Stimulated activated CD4-positive, alpha-beta T cell treated with anti-CD3 and anti-CD28 coated beads, Interleukin-12 subunit alpha, Interleukin-12 subunit beta, amount 100 ng/mL, for 4 hours (primary cell): ENCODE results near the gene TSPYL2.

Source experiments
- DNase-seq: peaks from one replicate; pipeline ENCODE4 v3.0.0-alpha.2; 2020

TSPYL2 gene

GRCh38 chrX:53080628-53081580, 1.3 kb upstream of the TSPYL2 start:
- DNase-seq: no peak

GRCh38 chrX:53082773-53083616, 828 bp downstream of the TSPYL2 start:
- no peak for DNase-seq

- DNase-seq: no peak
Measured at GRCh38 chrX:53084043-53084570, 1.9 kb downstream of the TSPYL2 start.

GRCh38 chrX:53084863-53085262, 2.7 kb downstream of the TSPYL2 start:
- DNase-seq: no peak

GRCh38 chrX:53085661-53086229, 3.6 kb downstream of the TSPYL2 start:
- no peak for DNase-seq

GRCh38 chrX:53086464-53086863, 4.3 kb downstream of the TSPYL2 start:
- no peak for DNase-seq

- no peak for DNase-seq
Measured at GRCh38 chrX:53087388-53087831, 5.2 kb downstream of the TSPYL2 start.

- DNase-seq: peak; percentile 75
Measured at GRCh38 chrX:53088136-53088974, 6.2 kb downstream of the TSPYL2 start.

GRCh38 chrX:53089224-53089842, 7.2 kb downstream of the TSPYL2 start:
- no peak for DNase-seq

GRCh38 chrX:53089925-53090324, 7.8 kb downstream of the TSPYL2 start:
- no peak for DNase-seq

GRCh38 chrX:53091354-53091753, 9.2 kb downstream of the TSPYL2 start:
- DNase-seq: no peak

GRCh38 chrX:53093177-53093655, 11.0 kb downstream of the TSPYL2 start:
- DNase-seq: peak; percentile 73

GRCh38 chrX:53093748-53094581, 11.8 kb downstream of the TSPYL2 start, which contains the start of gene KANTR:
KANTR (plus strand) TSS chrX:53094142; CDS start chrX:53124273, 30,131 bp downstream.
- peak; percentile 62 for DNase-seq

- DNase-seq: no peak
Measured at GRCh38 chrX:53094582-53094905, 12.4 kb downstream of the TSPYL2 start.

- no peak for DNase-seq
Measured at GRCh38 chrX:53095796-53096195, 13.6 kb downstream of the TSPYL2 start.

- no peak for DNase-seq
Measured at GRCh38 chrX:53114864-53115549, 32.8 kb downstream of the TSPYL2 start.

GRCh38 chrX:53115550-53115874, 33.3 kb downstream of the TSPYL2 start:
- no peak for DNase-seq

GRCh38 chrX:53116101-53116500, 33.9 kb downstream of the TSPYL2 start:
- no peak for DNase-seq

- no peak for DNase-seq
Measured at GRCh38 chrX:53122013-53122412, 39.8 kb downstream of the TSPYL2 start.

- DNase-seq: no peak
Measured at GRCh38 chrX:53125506-53125905, 43.3 kb downstream of the TSPYL2 start.
